NCI-H446 (cell line): Measurements from ENCODE around the gene HIP1.
"Not testable (repeated sequence)": the region's sequence is repeated elsewhere in the genome, so short reads cannot be mapped to it uniquely, and the experiment has no call there.

Experiments
- DNase-seq, 2 experiments: peaks; one replicate each; lab custom pipeline; 2025; lab: John Stamatoyannopoulos, UW

Gene HIP1

DNA sequence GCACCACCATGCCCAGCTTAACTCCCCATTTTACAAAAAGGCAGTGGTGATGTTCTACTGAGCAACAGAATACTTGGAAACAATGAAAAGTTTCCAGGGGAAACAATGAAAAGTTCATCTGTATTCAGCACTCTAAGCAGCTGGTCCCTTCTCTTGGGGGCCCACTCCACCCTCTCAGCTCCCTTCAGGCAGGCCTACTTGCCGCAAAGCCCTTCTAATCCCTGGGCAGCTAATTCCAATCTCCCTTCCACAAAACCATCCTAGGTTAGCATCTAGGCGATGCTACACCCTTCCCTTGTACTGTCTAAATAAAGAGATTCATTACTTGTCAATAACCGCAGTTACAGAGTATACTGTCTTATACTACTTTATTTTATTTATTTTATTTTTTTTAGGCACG is 167.5 kb downstream of the HIP1 start:
- no peak for DNase-seq

DNA sequence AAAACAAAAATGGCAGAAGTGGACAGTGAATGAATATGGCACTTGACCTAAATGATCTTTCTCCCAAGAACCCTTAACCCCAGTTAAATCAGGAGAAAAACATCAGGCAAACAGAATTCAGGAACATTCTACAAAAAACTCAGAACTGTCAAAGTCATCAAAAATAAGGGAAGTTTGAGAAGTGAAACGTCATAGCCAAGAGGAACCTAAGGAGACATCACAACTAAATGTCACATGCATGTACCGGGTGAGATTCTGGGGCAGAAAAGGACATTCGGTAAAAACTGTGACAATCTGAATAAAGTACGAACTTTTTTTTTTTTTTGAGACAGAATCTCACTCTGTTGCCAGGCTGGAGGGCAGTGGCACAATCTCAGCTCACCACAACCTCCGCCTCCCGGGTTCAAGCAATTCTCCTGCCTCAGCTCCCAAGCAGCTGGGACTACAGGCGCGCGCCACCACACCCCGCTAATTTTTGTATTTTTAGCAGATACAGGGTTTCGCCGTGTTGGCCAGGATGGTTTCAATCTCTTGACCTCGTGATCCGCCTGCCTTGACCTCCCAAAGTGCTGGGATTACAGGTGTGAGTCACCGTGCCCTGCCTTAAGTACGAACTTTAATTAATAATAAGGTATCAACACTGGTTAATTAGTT is 169.0 kb downstream of the HIP1 start:
- not testable (repeated sequence) for DNase-seq

DNA sequence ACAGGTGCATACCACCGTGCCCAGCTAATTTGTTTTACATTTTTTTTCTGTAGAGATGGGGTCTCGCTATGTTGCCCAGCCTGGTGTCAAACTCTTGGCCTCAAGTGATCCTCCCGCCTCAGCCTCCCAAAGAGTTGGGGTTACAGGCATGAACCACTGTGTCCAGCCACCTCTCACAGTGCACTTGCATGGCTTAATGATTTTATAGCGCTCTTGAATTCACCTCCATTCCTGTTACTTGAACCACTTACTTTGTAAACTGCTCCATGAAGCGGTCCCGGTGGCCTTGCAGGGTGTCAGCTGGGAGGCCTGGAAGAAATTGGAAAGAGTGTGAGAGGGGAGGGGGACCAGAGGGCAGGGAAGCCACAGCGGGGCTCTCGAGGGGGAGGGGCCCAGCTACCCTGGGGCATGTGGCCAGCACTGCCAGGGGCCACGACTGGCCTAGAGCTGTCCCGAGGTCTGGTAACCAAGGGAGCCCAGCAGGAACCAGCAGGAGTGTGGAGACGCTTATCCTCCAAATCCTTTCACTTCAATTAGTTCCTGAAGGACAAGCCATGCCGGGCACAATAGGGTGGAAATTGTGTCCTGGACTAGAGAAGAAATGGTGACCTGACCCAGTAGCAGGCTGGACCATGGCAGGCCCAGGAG is 170.7 kb downstream of the HIP1 start:
- no peak for DNase-seq

- DNase-seq: no peak
Observed at GRCh38 chr7:75565132-75565837, 173.5 kb downstream of the HIP1 start.

DNA sequence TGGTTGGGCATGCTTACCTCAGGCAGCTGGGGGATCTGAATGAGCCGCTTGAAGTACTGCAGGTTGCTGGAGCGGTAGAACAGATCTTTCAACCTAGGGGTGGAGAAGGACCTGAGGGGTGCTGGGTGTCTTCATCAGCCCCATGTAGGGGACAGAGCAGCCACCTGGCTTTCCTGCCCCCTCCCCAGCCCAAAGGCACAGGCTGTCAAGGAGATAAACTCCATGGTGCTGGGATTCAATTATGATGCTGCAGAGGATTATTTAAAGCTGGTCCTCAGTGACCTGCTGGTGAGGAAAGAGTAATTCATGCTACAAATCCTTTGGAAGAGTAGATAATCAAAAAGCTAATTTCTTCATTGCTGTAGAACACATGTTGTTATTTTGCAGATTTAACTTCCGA is 175.6 kb downstream of the HIP1 start:
- no peak for DNase-seq

DNA sequence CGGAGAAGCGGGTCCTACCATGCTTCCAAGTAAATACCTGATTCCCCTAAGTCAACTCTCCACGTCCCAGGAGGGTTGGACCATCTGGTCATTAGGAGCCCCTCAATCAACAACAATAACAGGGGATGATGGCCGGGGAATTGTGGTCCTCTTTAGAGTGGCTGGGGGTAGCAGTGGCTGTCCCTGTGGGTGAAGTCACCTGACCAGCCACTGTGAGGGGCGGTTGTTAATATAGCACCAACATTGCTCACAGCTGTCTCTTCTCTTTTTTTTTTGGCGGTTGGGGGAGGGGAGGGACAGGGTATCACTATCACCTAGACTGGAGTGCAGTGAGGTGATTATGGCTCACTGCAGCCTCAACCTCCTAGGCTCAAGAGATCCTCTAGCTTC is 178.8 kb downstream of the HIP1 start:
- no peak for DNase-seq

- DNase-seq: no peak
Observed at GRCh38 chr7:75559355-75559975, 179.3 kb downstream of the HIP1 start.

DNA sequence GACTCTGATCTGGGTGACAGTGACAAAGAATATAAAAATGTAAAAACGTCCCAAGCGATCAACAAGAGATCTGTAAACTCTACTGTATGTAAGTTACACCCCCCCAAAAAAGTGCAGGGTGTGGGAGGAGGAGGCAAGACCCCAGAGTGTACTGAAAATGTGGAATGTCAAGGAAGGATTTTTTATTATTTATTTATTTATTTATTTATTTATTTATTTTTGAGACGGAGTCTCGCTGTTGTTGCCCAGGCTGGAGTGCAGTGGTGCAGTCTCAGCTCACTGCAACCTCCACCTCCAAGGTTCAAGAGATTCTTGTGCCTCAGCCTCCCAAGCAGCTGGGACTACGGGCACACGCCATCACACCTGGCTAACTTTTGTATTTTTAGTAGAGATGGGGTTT is 181.9 kb downstream of the HIP1 start:
- not testable (repeated sequence) for DNase-seq

GRCh38 chr7:75555736-75556135 is 183.0 kb downstream of the HIP1 start:
- DNase-seq: no peak

GRCh38 chr7:75546237-75547015 is 192.3 kb downstream of the HIP1 start:
- DNase-seq: no peak

DNA sequence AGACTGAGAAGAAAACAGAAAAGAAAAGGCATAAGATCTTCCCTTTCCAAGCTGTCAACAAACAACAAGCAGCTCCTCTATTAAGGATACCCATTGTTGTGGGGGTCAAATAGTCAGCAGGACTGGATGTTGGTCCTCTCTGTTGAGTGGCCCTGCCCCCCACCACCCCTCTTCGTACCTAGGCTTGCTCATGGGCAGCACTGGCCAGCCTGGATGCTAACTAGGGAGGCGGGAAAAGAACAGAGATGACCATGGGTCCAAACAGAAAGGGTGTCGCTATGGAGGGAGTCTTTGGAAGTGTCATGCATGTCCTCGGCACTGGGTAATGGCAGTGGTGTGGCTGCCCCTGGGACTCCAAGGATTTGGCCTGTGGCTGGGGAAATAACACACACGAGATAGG is 201.0 kb downstream of the HIP1 start:
- DNase-seq: no peak

- no peak for DNase-seq
Observed at GRCh38 chr7:75536940-75537538, 201.7 kb downstream of the HIP1 start.

GRCh38 chr7:75536491-75536890 is 202.2 kb downstream of the HIP1 start:
- DNase-seq: no peak

- DNase-seq: no peak
Observed at GRCh38 chr7:75534727-75535307, 203.9 kb downstream of the HIP1 start.

DNA sequence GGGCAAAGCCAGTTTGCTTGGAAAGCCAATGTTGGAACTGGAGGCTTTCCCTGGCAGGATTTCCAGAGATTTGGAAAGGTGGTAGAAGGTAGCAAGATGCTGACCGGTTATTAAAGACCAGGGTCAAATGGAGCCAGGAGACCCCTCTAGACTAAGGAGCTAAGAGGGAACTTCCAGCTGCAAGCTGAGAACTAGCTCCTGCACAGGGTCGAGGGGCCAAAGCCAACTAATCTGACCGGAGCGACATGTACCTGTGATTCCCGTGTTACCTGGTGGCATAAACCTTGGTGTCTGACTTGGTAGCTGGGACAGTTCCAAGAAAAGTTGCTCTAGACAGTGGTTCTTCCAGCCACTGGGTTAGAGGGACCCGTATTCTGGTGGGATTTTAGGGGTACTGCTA is 204.8 kb downstream of the HIP1 start:
- DNase-seq: no peak

- DNase-seq: no peak
Observed at GRCh38 chr7:75532639-75533038, 206.1 kb downstream of the HIP1 start.

DNA sequence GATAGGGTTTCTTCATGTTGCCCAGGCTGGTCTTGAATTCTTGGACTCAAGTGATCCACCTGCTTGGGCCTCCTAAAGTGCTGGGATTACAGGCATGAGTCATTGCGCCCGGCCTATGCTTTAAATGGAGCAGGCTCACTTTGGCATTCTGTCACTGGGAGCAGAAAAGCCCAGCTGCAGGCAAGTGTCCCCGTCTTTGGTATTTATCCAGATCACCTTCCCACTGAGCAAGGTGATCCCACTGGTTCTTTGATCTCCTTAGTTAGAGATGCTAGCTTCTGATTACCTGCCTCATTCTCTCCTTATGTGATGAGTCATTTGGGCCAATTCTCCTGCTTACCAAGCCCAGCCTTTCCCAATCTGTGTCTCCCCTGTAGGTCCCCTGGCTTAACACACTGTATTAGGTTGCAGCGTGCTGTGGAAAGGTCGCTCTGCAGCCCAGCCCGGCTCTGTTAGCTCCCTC is 207.4 kb downstream of the HIP1 start:
- no peak for DNase-seq

DNA sequence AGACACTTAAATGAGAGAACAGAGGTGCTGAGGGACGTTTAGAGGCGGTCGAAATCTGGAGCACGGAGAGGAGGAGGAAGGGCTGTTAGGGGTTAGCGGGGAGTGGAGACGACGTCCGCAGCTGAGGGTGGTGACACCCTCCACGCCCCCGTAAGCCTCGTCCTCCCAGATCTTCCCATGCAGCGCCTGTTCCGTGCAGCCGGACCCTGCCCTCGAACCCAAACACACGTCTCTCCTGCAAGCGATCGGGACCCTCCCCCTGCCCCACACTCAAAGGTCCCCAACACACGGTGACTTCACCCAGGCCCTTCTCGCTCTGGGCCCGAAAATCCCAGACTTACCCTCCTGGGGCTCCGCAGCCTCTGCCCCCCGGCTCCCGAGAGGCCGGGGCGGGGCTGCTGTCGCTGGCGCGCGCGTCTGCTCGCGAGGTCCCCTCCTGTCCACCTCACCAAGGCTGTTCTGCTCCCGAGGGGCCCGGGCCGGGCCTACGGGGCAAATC is 211.5 kb downstream of the HIP1 start:
- not testable (repeated sequence) for DNase-seq

DNA sequence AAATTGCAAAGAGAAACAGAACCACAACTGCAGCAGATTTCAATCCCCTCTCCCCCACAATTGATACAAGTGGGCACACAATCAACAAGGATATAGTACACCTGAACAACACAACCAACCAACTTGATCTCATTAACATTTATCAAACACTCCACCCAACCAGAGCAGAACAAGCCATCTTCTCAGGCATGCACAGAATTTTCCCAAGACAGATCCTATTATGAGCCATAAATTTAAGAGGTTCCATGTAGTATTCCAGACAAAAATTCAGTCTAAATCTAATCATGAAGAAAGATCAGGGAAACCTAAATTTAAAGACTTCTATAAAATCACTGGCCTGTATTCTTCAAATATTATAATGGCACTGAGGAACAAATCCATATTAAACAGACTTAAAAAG is 217.0 kb downstream of the HIP1 start:
- DNase-seq: not testable (repeated sequence)

GRCh38 chr7:75518842-75519241 is 219.9 kb downstream of the HIP1 start:
- DNase-seq: peak in 1 of 2 experiments; percentile 15

GRCh38 chr7:75509033-75509432 is 229.7 kb downstream of the HIP1 start:
- DNase-seq: not testable (repeated sequence)
